CD14-positive monocyte (primary cell): ENCODE measurements around the gene PCDHB16. TPM values are rescaled to one million over a fixed set of nuclear protein-coding genes. Genes with fewer than 3 reads are reported as not detected.
"Not testable (repeated sequence)": the region's sequence is repeated elsewhere in the genome, so short reads cannot be mapped to it uniquely, and the experiment has no call there.

Source experiments
- DNase-seq, 3 donors: peaks; one replicate each; pipeline ENCODE4 v3.0.0-alpha.2; 2011 to 2022
- H2AFZ ChIP-seq: 2 replicates; pipeline ENCODE4 v1.6.0; 2012; ENCODE audit warnings: mild to moderate bottlenecking, low read depth, low read length, inconsistent platforms; ENCODE audit not compliant: insufficient read depth, poor library complexity, severe bottlenecking
- H3K27ac ChIP-seq, 2 donors: 1 replicate in 1 of 2; 2 replicates in 1 of 2; pipeline ENCODE4 v1.5.1; 2012 to 2013; ENCODE audit warnings: low read length in 2 of 2, control low read depth in 1 of 2, inconsistent platforms in 1 of 2, low read depth in 1 of 2, mild to moderate bottlenecking in 1 of 2
- H3K27me3 ChIP-seq, 2 donors: one replicate each; pipeline versions ENCODE4 v1.6.0 to v1.6.1; 2011 to 2013; ENCODE audit warnings: low read length in 2 of 2; ENCODE audit not compliant: control insufficient read depth in 2 of 2, insufficient read depth in 2 of 2
- H3K36me3 ChIP-seq, 2 donors: replicated peaks in 1 of 2; 1 replicate in 1 of 2; 2 replicates in 1 of 2; pipeline versions ENCODE4 v1.5.1 to v1.6.1; 2012 to 2013; ENCODE audit warnings: low read length in 2 of 2, control low read depth in 1 of 2, inconsistent platforms in 1 of 2, mild to moderate bottlenecking in 1 of 2; ENCODE audit not compliant: insufficient read depth in 2 of 2, control insufficient read depth in 1 of 2
- H3K4me1 ChIP-seq, 2 donors: 1 replicate in 1 of 2; 2 replicates in 1 of 2; pipeline versions ENCODE4 v1.5.1 to v1.6.1; 2012 to 2013; ENCODE audit warnings: low read length in 2 of 2, control low read depth in 1 of 2, inconsistent platforms in 1 of 2, mild to moderate bottlenecking in 1 of 2, moderate library complexity in 1 of 2; ENCODE audit not compliant: insufficient read depth in 2 of 2, control insufficient read depth in 1 of 2
- H3K4me2 ChIP-seq: replicated peaks from 2 replicates; pipeline ENCODE3; 2012; ENCODE audit warnings: low read length, moderate library complexity, mild to moderate bottlenecking; ENCODE audit not compliant: poor library complexity, severe bottlenecking; ENCODE audit errors: extremely low read depth
- H3K4me3 ChIP-seq, 3 experiments: fragments of 200-600 bp in 1 of 3; sonication (generic) in 1 of 3; replicated peaks in 1 of 3; 1 replicate in 2 of 3; 2 replicates in 1 of 3; pipeline ENCODE4 v1.5.1; 2011 to 2013; ENCODE audit warnings: low read length in 3 of 3, mild to moderate bottlenecking in 3 of 3, control low read depth in 2 of 3, low read depth in 2 of 3, inconsistent platforms in 1 of 3, moderate library complexity in 1 of 3
- H3K79me2 ChIP-seq: 2 replicates; pipeline ENCODE4 v1.6.0; 2012; ENCODE audit warnings: mild to moderate bottlenecking, control low read depth, inconsistent platforms, low read length, moderate library complexity; ENCODE audit not compliant: insufficient read depth
- H3K9ac ChIP-seq: 2 replicates; pipeline ENCODE4 v1.6.0; 2017; ENCODE audit warnings: low read length, mild to moderate bottlenecking; ENCODE audit not compliant: insufficient read depth, poor library complexity, severe bottlenecking
- H3K9me3 ChIP-seq, 2 donors: replicated peaks in 1 of 2; 1 replicate in 1 of 2; 2 replicates in 1 of 2; pipeline versions ENCODE4 v1.5.1 to v1.6.1; 2012 to 2013; ENCODE audit warnings: low read length in 2 of 2, control low read depth in 1 of 2; ENCODE audit not compliant: control insufficient read depth in 1 of 2, insufficient read depth in 1 of 2
- H4K20me1 ChIP-seq: 2 replicates; pipeline ENCODE4 v1.6.0; 2012; ENCODE audit warnings: mild to moderate bottlenecking, low read length, control low read depth, moderate library complexity; ENCODE audit not compliant: insufficient read depth
- H3K27ac Mint-ChIP-seq, 7 donors: one replicate each; pipeline ENCODE4 v1.8.0; 2020; ENCODE audit warnings: mild to moderate bottlenecking in 7 of 7, mixed read lengths in 7 of 7, moderate library complexity in 6 of 7, inconsistent platforms in 2 of 7
- H3K27me3 Mint-ChIP-seq, 3 donors: one replicate each; pipeline ENCODE4 v1.8.0; 2021 to 2022; ENCODE audit warnings: low read depth in 3 of 3, mild to moderate bottlenecking in 3 of 3, mixed read lengths in 3 of 3, moderate library complexity in 3 of 3, inconsistent platforms in 1 of 3
- H3K36me3 Mint-ChIP-seq, 2 donors: one replicate each; pipeline ENCODE4 v1.8.0; 2020; ENCODE audit warnings: mixed read lengths in 2 of 2, inconsistent platforms in 1 of 2, mild to moderate bottlenecking in 1 of 2
- H3K4me1 Mint-ChIP-seq: one replicate; pipeline ENCODE4 v1.8.0; 2020; ENCODE audit warnings: mild to moderate bottlenecking, mixed read lengths
- H3K4me3 Mint-ChIP-seq, 2 donors: one replicate each; pipeline ENCODE4 v1.8.0; 2020; ENCODE audit warnings: mild to moderate bottlenecking in 2 of 2, mixed read lengths in 2 of 2, moderate library complexity in 1 of 2
- H3K9me3 Mint-ChIP-seq, 7 donors: one replicate each; pipeline ENCODE4 v1.8.0; 2020 to 2022; ENCODE audit warnings: mixed read lengths in 7 of 7, mild to moderate bottlenecking in 6 of 7, moderate library complexity in 6 of 7, inconsistent platforms in 2 of 7
- CTCF ChIP-seq: fragments of 200-600 bp; IDR thresholded peaks from one replicate; pipeline ENCODE4 v1.8.0; 2022; ENCODE audit warnings: antibody characterized with exemption, mild to moderate bottlenecking
- WGBS: methylation state at CpG from one replicate; pipeline ENCODE4 v1.1.5; 2013; ENCODE audit warnings: missing lambda C conversion rate; ENCODE audit not compliant: insufficient coverage; 5-methylcytosine and 5-hydroxymethylcytosine counted together
- intact Hi-C, 2 donors: fragments of 100-400 bp; cut with micrococcal nuclease; formaldehyde crosslinking; loops; one replicate each; pipeline versions ENCODE4 v1.15.0 to v1.15.1; 2023
- polyA plus RNA-seq, 3 donors: library from polyadenylated mRNA; depleted of rRNA in 1 of 3; unstranded in 2 of 3; stranded (reverse) in 1 of 3; fragments of 300-500 nt in 2 of 3; fragments of >200 nt in 1 of 3; fragmentation: Illumina TruSeq in 2 of 3; gene quantifications; 1 replicate in 2 of 3; 2 replicates in 1 of 3; pipeline ENCODE4 v1.2.3, GENCODE V29; 2012 to 2021

The PCDHB16 gene
- polyA plus RNA-seq, 3 donors = not detected

DNA sequence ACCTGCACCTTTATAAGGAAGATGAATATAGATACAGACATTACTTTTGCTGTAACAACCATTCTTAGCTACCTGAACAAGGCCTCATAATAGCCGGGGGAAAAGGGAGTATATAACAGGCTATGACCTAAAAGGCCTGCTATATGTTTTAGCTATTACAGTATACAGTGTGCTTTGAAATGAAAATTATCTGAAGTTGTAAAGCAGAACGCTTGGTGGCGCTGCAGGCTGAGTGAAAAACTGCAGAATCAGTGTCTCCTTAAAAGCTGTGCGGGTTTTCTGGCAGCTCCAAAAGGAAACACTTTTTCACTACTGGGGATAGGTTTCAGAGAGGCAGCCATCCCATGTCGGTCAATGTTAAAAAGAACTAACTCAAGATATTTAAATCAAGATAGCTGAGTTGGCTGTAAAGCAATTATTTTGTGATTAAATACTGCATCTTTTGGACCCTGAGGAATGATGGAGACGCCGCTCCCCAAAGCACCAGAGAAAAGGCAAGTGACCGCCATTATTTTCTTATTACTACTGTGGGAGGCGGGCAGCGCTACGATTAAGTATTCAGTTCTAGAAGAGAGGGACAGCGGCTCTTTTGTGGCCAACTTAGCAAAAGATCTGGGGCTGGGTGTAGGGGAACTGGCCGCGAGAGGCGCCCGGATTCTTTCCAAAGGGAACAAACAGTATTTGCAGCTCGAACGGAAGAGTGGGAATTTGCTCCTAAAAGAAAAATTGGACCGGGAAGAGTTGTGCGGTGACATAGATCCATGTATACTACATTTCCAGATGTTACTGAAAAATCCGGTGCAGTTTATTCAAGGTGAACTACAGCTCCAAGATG, 26.4 kb upstream of the PCDHB16 start:
- H3K9me3 Mint-ChIP-seq = peaks cover 43 to 67% (median 51%) of the 10 kb centered on the region in 7 donors

DNA sequence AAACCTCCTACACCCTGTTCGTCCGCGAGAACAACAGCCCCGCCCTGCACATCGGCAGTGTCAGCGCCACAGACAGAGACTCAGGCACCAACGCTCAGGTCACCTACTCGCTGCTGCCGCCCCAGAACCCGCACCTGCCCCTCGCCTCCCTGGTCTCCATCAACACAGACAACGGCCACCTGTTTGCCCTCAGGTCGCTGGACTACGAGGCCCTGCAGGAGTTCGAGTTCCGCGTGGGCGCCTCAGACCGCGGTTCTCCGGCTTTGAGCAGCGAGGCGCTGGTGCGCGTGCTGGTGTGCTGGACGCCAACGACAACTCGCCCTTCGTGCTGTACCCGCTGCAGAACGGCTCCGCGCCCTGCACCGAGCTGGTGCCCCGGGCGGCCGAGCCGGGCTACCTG, 24.8 kb upstream of the PCDHB16 start:
- H3K36me3 ChIP-seq, H3K4me1 Mint-ChIP-seq, intact Hi-C loops, H4K20me1 ChIP-seq, H3K9ac ChIP-seq, H3K36me3 Mint-ChIP-seq, H3K27ac ChIP-seq, H3K27me3 ChIP-seq, H3K4me3 ChIP-seq, H2AFZ ChIP-seq, H3K27ac Mint-ChIP-seq, H3K79me2 ChIP-seq, DNase-seq, H3K4me3 Mint-ChIP-seq, H3K4me1 ChIP-seq, H3K4me2 ChIP-seq: not testable (repeated sequence)
- WGBS = 37% methylated on average over 27 of the region's 38 CpGs
- Mint-ChIP-seq H3K9me3 (peaks cover 30 to 53% (median 36%) of the 10 kb centered on the region in 7 donors), H3K27me3 (peaks cover 2 to 20% (median 19%) of the 10 kb centered on the region in 3 donors)
- H3K9me3 ChIP-seq = peaks cover 35 to 40% of the 10 kb centered on the region in 2 donors

More for the DNA sequence above, 26.4 kb upstream of the PCDHB16 start:
- DNase-seq = no peak
- no peak overlapping the region for H3K4me2 ChIP-seq
- H3K27ac ChIP-seq = no peak overlapping the region
- Mint-ChIP-seq H3K27ac (no peak overlapping the region), H3K4me3 (peak overlapping the region in 1 of 2 donors; percentile 58), H3K27me3 (peaks cover 4 to 30% (median 25%) of the 10 kb centered on the region in 3 donors), H3K4me1 (no peaks in the 10 kb centered on the region), H3K36me3 (no peaks in the 10 kb centered on the region)
- H3K79me2 ChIP-seq = no peaks in the 10 kb centered on the region
- TF ChIP-seq CTCF = no peak
- H3K36me3 ChIP-seq = no peaks in the 10 kb centered on the region
- peaks cover 48 to 54% of the 10 kb centered on the region in 2 donors for H3K9me3 ChIP-seq
- H3K4me3 ChIP-seq = no peak overlapping the region
- H4K20me1 ChIP-seq = no peaks in the 10 kb centered on the region
- intact Hi-C loops = no loop called here
- H3K27me3 ChIP-seq = peaks cover 0 to 9% of the 10 kb centered on the region in 2 donors
- no peak overlapping the region for H3K9ac ChIP-seq
- H3K4me1 ChIP-seq = no peaks in the 10 kb centered on the region
- no peak overlapping the region for H2AFZ ChIP-seq
- WGBS = 35% methylated on average over 9 of the region's 21 CpGs

- H2AFZ ChIP-seq, H3K36me3 Mint-ChIP-seq, H4K20me1 ChIP-seq, DNase-seq, H3K27me3 ChIP-seq, intact Hi-C loops, H3K4me1 Mint-ChIP-seq, H3K79me2 ChIP-seq, H3K27ac Mint-ChIP-seq, H3K27ac ChIP-seq, H3K36me3 ChIP-seq, H3K4me2 ChIP-seq, H3K9ac ChIP-seq, H3K4me1 ChIP-seq, H3K4me3 ChIP-seq: not testable (repeated sequence)
- WGBS = 39% methylated on average over 20 of the region's 28 CpGs
- H3K9me3 ChIP-seq = peaks cover 34 to 38% of the 10 kb centered on the region in 2 donors
- Mint-ChIP-seq H3K9me3 (peaks cover 30 to 53% (median 34%) of the 10 kb centered on the region in 7 donors), H3K27me3 (peaks cover 2 to 19% (median 18%) of the 10 kb centered on the region in 3 donors), H3K4me3 (peak overlapping the region in 1 of 2 donors; percentile 15)
These were observed 24.3 kb upstream of the PCDHB16 start for GRCh38 chr5:141157901-141158300.
